Upper lobe of right lung (tissue), 1 donor: Measurements from ENCODE around the gene SLC52A3. TPM values are rescaled to one million over a fixed set of nuclear protein-coding genes. Genes with fewer than 3 reads are reported as not detected.

Source experiments
- ATAC-seq: fragments of 200-7000 bp; cut with Tn5 transposase; one replicate; pipeline ENCODE4 v1.9.1; 2020; ENCODE audit warnings: mild to moderate bottlenecking, moderate library complexity
- DNase-seq: peaks from one replicate; pipeline ENCODE4 v3.0.0-alpha.2; 2020
- H3K27ac ChIP-seq: fragments of 200-600 bp; one replicate; pipeline ENCODE4 v1.8.0; 2022
- H3K27me3 ChIP-seq: fragments of 200-600 bp; one replicate; pipeline ENCODE4 v1.8.0; 2022; ENCODE audit warnings: mild to moderate bottlenecking
- H3K36me3 ChIP-seq: fragments of 200-600 bp; one replicate; pipeline ENCODE4 v1.8.0; 2022
- H3K4me1 ChIP-seq: fragments of 200-600 bp; one replicate; pipeline ENCODE4 v1.8.0; 2022
- H3K4me3 ChIP-seq: fragments of 200-600 bp; one replicate; pipeline ENCODE4 v1.8.0; 2022; ENCODE audit warnings: mild to moderate bottlenecking
- H3K9me3 ChIP-seq: fragments of 200-600 bp; one replicate; pipeline ENCODE4 v1.8.0; 2022
- CTCF ChIP-seq: fragments of 200-600 bp; IDR thresholded peaks from one replicate; pipeline ENCODE4 v1.8.0; 2022; ENCODE audit warnings: antibody characterized with exemption
- intact Hi-C: fragments of 100-400 bp; cut with DNase I; formaldehyde crosslinking; loops from one replicate; pipeline ENCODE4 v1.11.0; 2022
- total RNA-seq: library from RNA; stranded (reverse); fragmentation: NEBNext Ultra II Directional; extraction: Animal tissue kit (Norgen Biotek cat#: 25700); gene quantifications from one replicate; pipeline ENCODE4 v1.2.1, GENCODE V29; 2021
- donor health status: DM: no; HTN: yes; CAD: no; lungs with severe emphysema.

The SLC52A3 gene
- total RNA-seq, 1 donor from 2014 or later = 3.6 TPM

- DNase-seq (no peak), ATAC-seq (no peak)
- peaks cover 21% of the 10 kb centered on the region for H3K27me3 ChIP-seq
- H3K4me1 ChIP-seq = peaks cover 4% of the 10 kb centered on the region
- no peak overlapping the region for H3K4me3 ChIP-seq
- TF ChIP-seq CTCF = no peak
- H3K27ac ChIP-seq = no peak overlapping the region
- intact Hi-C loops = no loop called here
- no peaks in the 10 kb centered on the region for H3K36me3 ChIP-seq
- H3K9me3 ChIP-seq = no peaks in the 10 kb centered on the region
Observed at GRCh38 chr20:732727-733126, 35.6 kb downstream of the SLC52A3 start.

DNA sequence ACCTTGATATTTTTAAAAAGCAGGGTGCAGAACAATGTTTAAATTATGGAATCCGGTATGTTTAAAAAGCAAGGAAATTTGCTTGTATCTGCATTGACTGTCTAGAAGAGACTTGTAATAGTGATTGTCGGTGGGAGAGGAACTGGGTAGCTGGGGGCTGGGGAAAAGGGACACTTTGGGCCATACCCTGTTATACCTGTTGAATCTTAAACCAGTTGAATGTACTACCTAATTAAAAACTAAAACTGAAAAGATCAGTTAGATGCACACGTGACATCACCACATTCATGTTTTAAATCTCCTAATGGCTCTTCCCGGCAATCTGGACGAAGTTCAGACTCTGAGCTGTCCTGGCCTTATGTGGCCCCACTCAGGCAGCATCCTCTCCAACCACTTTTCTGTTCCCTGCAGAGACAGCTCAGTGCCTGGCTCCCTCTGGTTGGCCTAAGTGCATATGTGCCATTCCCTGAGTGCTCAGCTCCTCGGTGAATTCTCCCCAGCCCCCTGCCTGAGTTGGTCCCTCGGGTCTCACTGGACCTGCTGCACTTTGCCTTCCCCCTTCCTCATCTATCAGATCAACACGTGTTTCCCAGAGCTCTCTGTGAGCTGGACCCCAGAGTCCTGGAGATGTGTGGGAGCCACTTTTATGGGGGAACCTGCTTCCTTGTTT is 36.3 kb downstream of the SLC52A3 start:
- no peak for ATAC-seq
- peaks cover 27% of the 10 kb centered on the region for H3K27me3 ChIP-seq

GRCh38 chr20:730005-730404 is 38.3 kb downstream of the SLC52A3 start:
- no peak overlapping the region for H3K4me3 ChIP-seq
- no peak for ATAC-seq
- intact Hi-C loops = no loop called here

More for the DNA sequence above, 36.3 kb downstream of the SLC52A3 start:
- DNase-seq = peak; percentile 21
- no peak overlapping the region for H3K4me3 ChIP-seq
- no peaks in the 10 kb centered on the region for H3K36me3 ChIP-seq
- intact Hi-C loops = no loop called here
- TF ChIP-seq CTCF = no peak
- no peaks in the 10 kb centered on the region for H3K9me3 ChIP-seq
- H3K27ac ChIP-seq = no peak overlapping the region
- peaks cover 4% of the 10 kb centered on the region for H3K4me1 ChIP-seq

DNA sequence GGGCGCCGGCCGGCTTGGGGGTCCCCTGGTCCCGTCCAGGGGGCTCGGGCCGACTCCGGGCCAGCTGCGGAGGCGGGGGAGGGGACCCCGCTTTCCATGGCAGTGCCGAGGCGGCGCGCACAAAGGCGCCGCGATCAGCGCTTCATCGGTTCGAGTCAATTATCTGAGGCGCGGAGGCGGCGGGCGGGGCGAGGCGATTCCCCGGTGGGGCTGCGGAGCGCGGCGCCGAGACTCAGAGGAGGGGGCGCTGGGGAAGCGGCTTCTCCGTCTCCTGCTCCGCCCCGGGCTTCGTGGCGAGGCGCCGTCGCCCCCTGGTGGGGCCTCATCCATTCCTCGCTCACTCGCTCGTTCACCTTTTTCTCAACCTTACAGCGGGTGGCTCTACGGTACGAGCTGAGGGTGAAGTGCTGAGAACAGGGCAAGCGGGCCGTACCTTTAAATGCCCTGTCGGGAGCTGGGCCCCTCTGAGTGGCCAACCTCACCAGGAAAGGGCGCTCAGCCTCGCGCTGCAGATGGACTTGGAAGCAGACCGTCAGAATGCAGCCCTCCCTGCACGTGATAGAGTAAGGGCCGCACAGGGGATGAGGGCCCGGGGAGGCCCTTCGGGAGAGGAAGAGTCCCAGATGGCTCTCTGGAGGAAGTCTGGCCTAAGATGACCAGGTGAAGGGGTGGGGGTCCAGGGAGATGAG is 39.9 kb downstream of the SLC52A3 start:
- H3K27me3 ChIP-seq = peaks cover 54% of the 10 kb centered on the region
- peak; percentile 59 for TF ChIP-seq CTCF
- H3K27ac ChIP-seq = no peak overlapping the region
- peaks cover 4% of the 10 kb centered on the region for H3K4me1 ChIP-seq
- DNase-seq (peak; percentile 76), ATAC-seq (peak; percentile 74)
- intact Hi-C loops = no loop called here
- no peaks in the 10 kb centered on the region for H3K9me3 ChIP-seq
- H3K36me3 ChIP-seq = no peaks in the 10 kb centered on the region
- H3K4me3 ChIP-seq = peak overlapping the region; percentile 38

More at GRCh38 chr20:730005-730404, 38.3 kb downstream of the SLC52A3 start:
- H3K27me3 ChIP-seq = peaks cover 38% of the 10 kb centered on the region
- no peak for TF ChIP-seq CTCF
- DNase-seq = no peak
- no peaks in the 10 kb centered on the region for H3K36me3 ChIP-seq
- H3K9me3 ChIP-seq = no peaks in the 10 kb centered on the region
- peaks cover 4% of the 10 kb centered on the region for H3K4me1 ChIP-seq
- H3K27ac ChIP-seq = no peak overlapping the region

GRCh38 chr20:726160-726559 is 42.1 kb downstream of the SLC52A3 start:
- Histone ChIP-seq H3K27me3 (peaks cover 58% of the 10 kb centered on the region), H3K4me3 (no peak overlapping the region), H3K4me1 (peaks cover 4% of the 10 kb centered on the region), H3K9me3 (no peaks in the 10 kb centered on the region), H3K36me3 (no peaks in the 10 kb centered on the region), H3K27ac (no peak overlapping the region)
- intact Hi-C loops = no loop called here
- DNase-seq = peak; percentile 27
- no peak for TF ChIP-seq CTCF
- no peak for ATAC-seq
